HEK293 (cell line): ENCODE data around the gene ARL4A.

Source experiments
- CTCF ChIA-PET: fragments of 350-600 bp; formaldehyde crosslinking; extraction: SDS; loops from one replicate; lab custom pipeline; 2021; ENCODE audit warnings: antibody characterized with exemption; lab: Yijun Ruan, JAX
- POLR2A ChIA-PET: fragments of 300-600 bp; formaldehyde crosslinking; extraction: SDS; loops from one replicate; lab custom pipeline; 2020; ENCODE audit warnings: antibody characterized with exemption, inconsistent platforms; lab: Yijun Ruan, JAX
- H3K27ac ChIP-seq: fragments of 200-500 bp; sonication (Bioruptor generic); 2 replicates; pipeline ENCODE4 v1.5.1; 2014; ENCODE audit warnings: low read depth, low read length, control low read depth, inconsistent platforms; ENCODE audit errors: extremely low read depth
- H3K36me3 ChIP-seq, 2 experiments: fragments of 200-500 bp in 1 of 2; sonication (Bioruptor generic) in 1 of 2; 1 replicate in 1 of 2; 2 replicates in 1 of 2; pipeline ENCODE4 v1.5.1; 2014 to 2017; ENCODE audit warnings: inconsistent platforms in 2 of 2, low read length in 2 of 2; ENCODE audit not compliant: control insufficient read depth in 2 of 2, insufficient read depth in 1 of 2
- H3K4me1 ChIP-seq: fragments of 200-500 bp; sonication (Bioruptor generic); 2 replicates; pipeline ENCODE4 v1.5.1; 2014; ENCODE audit warnings: mild to moderate bottlenecking, low read length, inconsistent platforms; ENCODE audit not compliant: control insufficient read depth, insufficient read depth
- H3K4me3 ChIP-seq: 2 replicates; pipeline ENCODE4 v1.5.1; 2011; ENCODE audit warnings: low read depth, mild to moderate bottlenecking, control low read depth, low read length, moderate library complexity
- H3K9me3 ChIP-seq: fragments of 200-500 bp; sonication (Bioruptor generic); 2 replicates; pipeline ENCODE4 v1.5.1; 2014; ENCODE audit warnings: low read depth, low read length, inconsistent platforms; ENCODE audit not compliant: control insufficient read depth, insufficient read depth
- MEIS1 ChIP-seq: sonication (generic); formaldehyde crosslinking; IDR thresholded peaks from 2 replicates; pipeline ENCODE4 v1.8.1; 2022; ENCODE audit warnings: missing genetic modification reagents, mild to moderate bottlenecking, borderline replicate concordance
- MYNN ChIP-seq: fragments of 450-650 bp; formaldehyde crosslinking; IDR thresholded peaks from 2 replicates; pipeline ENCODE4 v1.5.1; 2016; ENCODE audit warnings: missing biosample characterization, missing genetic modification characterization, borderline replicate concordance
- SALL2 ChIP-seq: fragments of 450-650 bp; formaldehyde crosslinking; IDR thresholded peaks from 2 replicates; pipeline ENCODE4 v1.5.0; 2017; ENCODE audit warnings: missing biosample characterization, mild to moderate bottlenecking, missing genetic modification characterization, borderline replicate concordance
- SP2 ChIP-seq: fragments of 450-650 bp; formaldehyde crosslinking; IDR thresholded peaks from 2 replicates; pipeline ENCODE4 v1.5.1; 2016; ENCODE audit warnings: missing biosample characterization, missing genetic modification characterization
- ZBTB11 ChIP-seq: fragments of 450-650 bp; formaldehyde crosslinking; conservative IDR thresholded peaks from 2 replicates; pipeline ENCODE4 v1.5.1; 2016; ENCODE audit warnings: low read depth, missing biosample characterization, missing genetic modification characterization
- ZBTB6 ChIP-seq: fragments of 450-650 bp; formaldehyde crosslinking; IDR thresholded peaks from 2 replicates; pipeline ENCODE4 v1.5.1; 2017; ENCODE audit warnings: missing biosample characterization, missing genetic modification characterization
- ZEB2 ChIP-seq: fragments of 450-650 bp; formaldehyde crosslinking; IDR thresholded peaks from 2 replicates; pipeline ENCODE4 v1.5.1; 2016; ENCODE audit warnings: missing biosample characterization, missing genetic modification characterization
- ZIC2 ChIP-seq: fragments of 450-650 bp; formaldehyde crosslinking; IDR thresholded peaks from 2 replicates; pipeline ENCODE4 v1.5.1; 2016; ENCODE audit warnings: missing biosample characterization, missing genetic modification characterization
- ZNF132 ChIP-seq: fragments of 450-650 bp; formaldehyde crosslinking; IDR thresholded peaks from 2 replicates; pipeline ENCODE4 v1.5.1; 2017; ENCODE audit warnings: missing biosample characterization, missing genetic modification characterization, borderline replicate concordance
- ZNF138 ChIP-seq: fragments of 450-650 bp; formaldehyde crosslinking; IDR thresholded peaks from 2 replicates; pipeline ENCODE4 v1.5.1; 2016; ENCODE audit warnings: missing biosample characterization, missing genetic modification characterization, borderline replicate concordance
- ZNF148 ChIP-seq: fragments of 450-650 bp; formaldehyde crosslinking; IDR thresholded peaks from 2 replicates; pipeline ENCODE4 v1.5.0; 2017; ENCODE audit warnings: missing biosample characterization, missing genetic modification characterization, borderline replicate concordance
- ZNF292 ChIP-seq: fragments of 450-650 bp; formaldehyde crosslinking; IDR thresholded peaks from 2 replicates; pipeline ENCODE4 v1.5.1; 2016; ENCODE audit warnings: low read depth, missing biosample characterization, missing genetic modification characterization, borderline replicate concordance
- ZNF398 ChIP-seq: fragments of 450-650 bp; formaldehyde crosslinking; IDR thresholded peaks from 2 replicates; pipeline ENCODE4 v1.5.1; 2017; ENCODE audit warnings: missing biosample characterization, missing genetic modification characterization
- ZNF423 ChIP-seq: fragments of 450-650 bp; formaldehyde crosslinking; IDR thresholded peaks from 2 replicates; pipeline ENCODE4 v1.5.1; 2016; ENCODE audit warnings: missing biosample characterization, missing genetic modification characterization
- ZNF433 ChIP-seq: fragments of 450-650 bp; formaldehyde crosslinking; IDR thresholded peaks from 2 replicates; pipeline ENCODE4 v1.5.1; 2016; ENCODE audit warnings: missing biosample characterization, missing genetic modification characterization, low read depth
- ZNF529 ChIP-seq: fragments of 450-650 bp; formaldehyde crosslinking; IDR thresholded peaks from 2 replicates; pipeline ENCODE4 v1.5.1; 2017; ENCODE audit warnings: missing genetic modification characterization, missing biosample characterization; ENCODE audit not compliant: insufficient replicate concordance
- ZNF530 ChIP-seq: fragments of 450-650 bp; formaldehyde crosslinking; IDR thresholded peaks from 2 replicates; pipeline ENCODE4 v1.5.1; 2016; ENCODE audit warnings: low read depth, missing biosample characterization, missing genetic modification characterization
- ZNF544 ChIP-seq: fragments of 450-650 bp; formaldehyde crosslinking; IDR thresholded peaks from 2 replicates; pipeline ENCODE4 v1.5.0; 2017; ENCODE audit warnings: missing biosample characterization, missing genetic modification characterization
- ZNF561 ChIP-seq: fragments of 450-650 bp; IDR thresholded peaks from 2 replicates; pipeline ENCODE4 v1.5.1; 2018; ENCODE audit warnings: missing biosample characterization, missing genetic modification characterization, borderline replicate concordance
- ZNF623 ChIP-seq: fragments of 450-650 bp; formaldehyde crosslinking; IDR thresholded peaks from 2 replicates; pipeline ENCODE4 v1.5.1; 2016; ENCODE audit warnings: missing biosample characterization, missing genetic modification characterization
- ZNF645 ChIP-seq: fragments of 450-650 bp; formaldehyde crosslinking; IDR thresholded peaks from 2 replicates; pipeline ENCODE4; 2016; ENCODE audit warnings: missing biosample characterization, missing genetic modification characterization
- ZNF777 ChIP-seq: fragments of 450-650 bp; formaldehyde crosslinking; IDR thresholded peaks from 2 replicates; pipeline ENCODE4 v1.5.1; 2017; ENCODE audit warnings: missing biosample characterization, missing genetic modification characterization, borderline replicate concordance

ARL4A gene

GRCh38 chr7:12729112-12729511, 41.7 kb downstream of the ARL4A start (continued):
- TF ChIP-seq ZNF423 (tag by site-specific recombination) = no peak
- no peak for TF ChIP-seq ZBTB6 (tag by site-specific recombination)
- TF ChIP-seq ZNF623 = no peak
- no peak for TF ChIP-seq ZNF292 (tag by site-specific recombination)
- peak; percentile 53; the same call in 1 of the 2 replicates for TF ChIP-seq ZNF398 (tag by site-specific recombination)
- TF ChIP-seq ZNF132 = no peak
- TF ChIP-seq SALL2 (tag by site-specific recombination) = no peak
- TF ChIP-seq ZNF544 (tag by site-specific recombination) = no peak
- no peak for TF ChIP-seq ZNF645 (tag by site-specific recombination)

- H3K4me1 ChIP-seq = peaks cover 6% of the 10 kb centered on the region
- POLR2A ChIA-PET = no interaction called here
- CTCF ChIA-PET = interaction anchor here (0.6 kb wide), 1 partner anchor 84 kb away, joined by 5 read pairs; no protein-coding TSS in a partner anchor
- H3K27ac ChIP-seq = no peak overlapping the region
- TF ChIP-seq ZBTB11 (tag by site-specific recombination) (no peak), ZNF529 (no peak), ZNF777 (tag by site-specific recombination) (no peak), MEIS1 (CRISPR knock-in tag) (no peak), ZNF148 (tag by site-specific recombination) (no peak), ZNF138 (tag by site-specific recombination) (no peak), ZNF433 (no peak), ZNF530 (tag by site-specific recombination) (no peak), MYNN (tag by site-specific recombination) (no peak), ZIC2 (no peak), ZNF561 (tag by site-specific recombination) (no peak), ZEB2 (no peak), SP2 (no peak)
- H3K4me3 ChIP-seq = no peak overlapping the region
- H3K36me3 ChIP-seq = no peaks in the 10 kb centered on the region
- H3K9me3 ChIP-seq = no peaks in the 10 kb centered on the region
Measured at GRCh38 chr7:12730523-12730922, 43.1 kb downstream of the ARL4A start.
